Endodermal cell (in vitro differentiated cells): ENCODE measurements around the gene SDK1. TPM values are rescaled to one million over a fixed set of nuclear protein-coding genes. Genes with fewer than 3 reads are reported as not detected.

Experiments
- DNase-seq: peaks from one replicate; pipeline ENCODE4 v3.0.0-alpha.2; 2017
- H3K27ac ChIP-seq: 2 replicates; pipeline ENCODE4 v1.5.1; 2013; ENCODE audit warnings: mild to moderate bottlenecking, low read depth, low read length, moderate library complexity
- H3K27me3 ChIP-seq: 2 replicates; pipeline ENCODE4 v1.6.1; 2013; ENCODE audit warnings: mild to moderate bottlenecking, low read length, moderate library complexity; ENCODE audit not compliant: insufficient read depth, control insufficient read depth, poor library complexity, severe bottlenecking
- H3K36me3 ChIP-seq: 2 replicates; pipeline ENCODE4 v1.7.0; 2013; ENCODE audit warnings: mild to moderate bottlenecking, low read length, moderate library complexity; ENCODE audit not compliant: control insufficient read depth, insufficient read depth
- H3K4me1 ChIP-seq: one replicate; pipeline ENCODE4 v1.7.0; 2013; ENCODE audit warnings: low read length; ENCODE audit not compliant: control insufficient read depth, insufficient read depth
- H3K4me3 ChIP-seq: 2 replicates; pipeline ENCODE4 v1.5.1; 2013; ENCODE audit warnings: mild to moderate bottlenecking, low read length, moderate library complexity
- H3K9ac ChIP-seq: 2 replicates; pipeline ENCODE4 v1.6.1; 2013; ENCODE audit warnings: mild to moderate bottlenecking, low read length, moderate library complexity; ENCODE audit not compliant: poor library complexity, severe bottlenecking; ENCODE audit errors: extremely low read depth
- H3K9me3 ChIP-seq: 2 replicates; pipeline ENCODE4 v1.6.1; 2013; ENCODE audit warnings: mild to moderate bottlenecking, low read length, moderate library complexity; ENCODE audit not compliant: control insufficient read depth
- H3K27ac Mint-ChIP-seq: 2 replicates; pipeline ENCODE4 v1.8.0; 2020; ENCODE audit warnings: mixed read lengths
- H3K27me3 Mint-ChIP-seq: 2 replicates; pipeline ENCODE4 v1.8.0; 2021; ENCODE audit warnings: mild to moderate bottlenecking, mixed read lengths; ENCODE audit not compliant: insufficient read depth
- H3K36me3 Mint-ChIP-seq: 2 replicates; pipeline ENCODE4 v1.8.0; 2020; ENCODE audit warnings: low read depth, mixed read lengths
- H3K4me1 Mint-ChIP-seq: 2 replicates; pipeline ENCODE4 v1.8.0; 2020; ENCODE audit warnings: mixed read lengths
- H3K4me3 Mint-ChIP-seq: 2 replicates; pipeline ENCODE4 v1.8.0; 2020; ENCODE audit warnings: mild to moderate bottlenecking, moderate library complexity, mixed read lengths
- H3K9me3 Mint-ChIP-seq: 2 replicates; pipeline ENCODE4 v1.8.0; 2020; ENCODE audit warnings: mild to moderate bottlenecking, mixed read lengths
- WGBS, 2 experiments: methylation state at CpG; one replicate each; pipeline versions ENCODE4 v1.1.5 to v1.1.7; 2013; ENCODE audit warnings: missing lambda C conversion rate in 2 of 2, mixed read lengths in 1 of 2; ENCODE audit not compliant: insufficient coverage in 1 of 2, insufficient read length in 1 of 2; 5-methylcytosine and 5-hydroxymethylcytosine counted together
- total RNA-seq, 2 donors: library from RNA; stranded (reverse); fragmentation: NEBNext Ultra II Directional in 1 of 2; extraction: Animal tissue kit (Norgen Biotek cat#: 25700) in 1 of 2; gene quantifications; 2 replicates in 1 of 2; 3 replicates in 1 of 2; pipeline ENCODE4 v1.2.1, GENCODE V29; 2021
- TF ChIP-seq, protein P1 (sequence below): fragments of 200-600 bp; sonication (generic); conservative IDR thresholded peaks from 2 replicates; pipeline ENCODE4 v1.5.0; 2021; ENCODE audit warnings: antibody characterized with exemption, mild to moderate bottlenecking

The SDK1 gene
- total RNA-seq, 2 donors from 2014 or later = 22.7 to 23.1 TPM

GRCh38 chr7:3636131-3636860 lies 335.2 kb downstream of the SDK1 start:
- no peak overlapping the region for H3K27ac Mint-ChIP-seq
- H3K9ac ChIP-seq = no peak overlapping the region
- TF ChIP-seq, protein P1, sequence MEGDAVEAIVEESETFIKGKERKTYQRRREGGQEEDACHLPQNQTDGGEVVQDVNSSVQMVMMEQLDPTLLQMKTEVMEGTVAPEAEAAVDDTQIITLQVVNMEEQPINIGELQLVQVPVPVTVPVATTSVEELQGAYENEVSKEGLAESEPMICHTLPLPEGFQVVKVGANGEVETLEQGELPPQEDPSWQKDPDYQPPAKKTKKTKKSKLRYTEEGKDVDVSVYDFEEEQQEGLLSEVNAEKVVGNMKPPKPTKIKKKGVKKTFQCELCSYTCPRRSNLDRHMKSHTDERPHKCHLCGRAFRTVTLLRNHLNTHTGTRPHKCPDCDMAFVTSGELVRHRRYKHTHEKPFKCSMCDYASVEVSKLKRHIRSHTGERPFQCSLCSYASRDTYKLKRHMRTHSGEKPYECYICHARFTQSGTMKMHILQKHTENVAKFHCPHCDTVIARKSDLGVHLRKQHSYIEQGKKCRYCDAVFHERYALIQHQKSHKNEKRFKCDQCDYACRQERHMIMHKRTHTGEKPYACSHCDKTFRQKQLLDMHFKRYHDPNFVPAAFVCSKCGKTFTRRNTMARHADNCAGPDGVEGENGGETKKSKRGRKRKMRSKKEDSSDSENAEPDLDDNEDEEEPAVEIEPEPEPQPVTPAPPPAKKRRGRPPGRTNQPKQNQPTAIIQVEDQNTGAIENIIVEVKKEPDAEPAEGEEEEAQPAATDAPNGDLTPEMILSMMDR = no peak
- DNase-seq = no peak
- no peaks in the 10 kb centered on the region for H3K36me3 ChIP-seq
- H3K4me1 Mint-ChIP-seq = peaks cover 6% of the 10 kb centered on the region
- peaks cover 3% of the 10 kb centered on the region for H3K9me3 Mint-ChIP-seq
- 90% methylated on average over 5 to 6 of the region's 6 CpGs for WGBS, 2 experiments
- H3K4me1 ChIP-seq = no peaks in the 10 kb centered on the region
- no peak overlapping the region for H3K4me3 Mint-ChIP-seq
- no peaks in the 10 kb centered on the region for H3K27me3 Mint-ChIP-seq
- H3K36me3 Mint-ChIP-seq = peaks cover 8% of the 10 kb centered on the region
- H3K9me3 ChIP-seq = peaks cover 8% of the 10 kb centered on the region
- H3K27ac ChIP-seq = no peak overlapping the region
- H3K27me3 ChIP-seq = no peaks in the 10 kb centered on the region
- H3K4me3 ChIP-seq = no peak overlapping the region

DNA sequence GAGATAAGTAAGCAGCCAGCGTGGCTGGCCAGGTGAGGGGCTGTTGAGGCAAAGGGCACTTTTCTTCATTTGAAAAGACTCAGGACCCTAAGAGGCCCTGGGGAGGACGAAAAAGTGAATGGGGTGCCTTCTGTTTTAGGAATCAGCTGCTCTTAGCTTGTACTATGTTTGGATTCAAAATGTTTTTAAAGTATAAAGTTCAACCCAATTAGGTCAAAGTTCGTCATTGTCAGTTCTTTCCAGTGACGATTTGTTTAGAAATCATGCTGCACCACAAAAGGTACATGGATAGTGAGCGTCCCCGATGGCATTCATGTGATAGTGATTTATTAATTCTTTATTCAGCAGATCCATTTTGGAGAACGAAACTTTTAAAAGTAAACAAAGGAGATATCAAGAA lies 338.2 kb downstream of the SDK1 start:
- no peak overlapping the region for H3K4me3 Mint-ChIP-seq
- no peak for DNase-seq
- no peak overlapping the region for H3K9ac ChIP-seq
- H3K9me3 Mint-ChIP-seq = no peaks in the 10 kb centered on the region
- WGBS, 2 experiments = 78 to 80% methylated on average over 7 of the region's 7 CpGs
- TF ChIP-seq, protein P1 = no peak
- peaks cover 15% of the 10 kb centered on the region for H3K36me3 Mint-ChIP-seq
- no peaks in the 10 kb centered on the region for H3K27me3 ChIP-seq
- H3K36me3 ChIP-seq = no peaks in the 10 kb centered on the region
- H3K4me1 Mint-ChIP-seq = peaks cover 6% of the 10 kb centered on the region
- no peak overlapping the region for H3K27ac ChIP-seq
- H3K27me3 Mint-ChIP-seq = no peaks in the 10 kb centered on the region
- H3K9me3 ChIP-seq = no peaks in the 10 kb centered on the region
- no peak overlapping the region for H3K4me3 ChIP-seq
- no peaks in the 10 kb centered on the region for H3K4me1 ChIP-seq
- H3K27ac Mint-ChIP-seq = no peak overlapping the region

DNA sequence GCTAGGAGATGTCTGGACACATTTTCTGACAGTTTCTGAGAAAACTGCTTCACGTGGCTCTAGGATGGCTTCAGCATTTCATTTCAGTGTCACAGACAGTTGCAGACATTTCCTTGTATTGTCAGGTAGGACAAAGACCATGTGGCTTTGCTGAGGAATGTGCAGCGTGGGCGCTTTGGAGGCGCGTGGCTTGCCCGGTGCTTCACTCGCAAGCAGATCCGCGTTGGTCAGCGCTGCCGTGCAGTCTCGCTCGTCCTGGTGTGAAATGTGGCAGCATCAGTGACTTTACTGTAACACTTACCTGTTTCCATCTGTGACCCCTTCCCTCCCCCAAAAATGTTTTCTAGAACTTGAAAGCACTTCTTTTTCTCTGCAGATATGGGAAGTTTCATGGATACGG lies 340.5 kb downstream of the SDK1 start:
- no peak overlapping the region for H3K27ac ChIP-seq
- no peaks in the 10 kb centered on the region for H3K36me3 ChIP-seq
- H3K4me3 ChIP-seq = no peak overlapping the region
- no peak for DNase-seq
- 93 to 94% methylated on average over 14 of the region's 14 CpGs for WGBS, 2 experiments
- H3K9me3 Mint-ChIP-seq = no peaks in the 10 kb centered on the region
- TF ChIP-seq, protein P1 = no peak
- no peak overlapping the region for H3K4me3 Mint-ChIP-seq
- H3K4me1 ChIP-seq = no peaks in the 10 kb centered on the region
- peaks cover 16% of the 10 kb centered on the region for H3K36me3 Mint-ChIP-seq
- no peaks in the 10 kb centered on the region for H3K9me3 ChIP-seq
- H3K9ac ChIP-seq = no peak overlapping the region
- no peaks in the 10 kb centered on the region for H3K27me3 Mint-ChIP-seq
- H3K27me3 ChIP-seq = no peaks in the 10 kb centered on the region
- H3K4me1 Mint-ChIP-seq = no peaks in the 10 kb centered on the region
- H3K27ac Mint-ChIP-seq = no peak overlapping the region
